GM18870 (cell line): ENCODE data around the gene HOXB7.

Experiments used
- ATAC-seq: cut with Tn5 transposase; IDR thresholded peaks from one replicate; pipeline ENCODE4 v1.9.1; 2021; ENCODE audit warnings: moderate library complexity; ENCODE audit not compliant: unreplicated experiment

The HOXB7 gene

DNA sequence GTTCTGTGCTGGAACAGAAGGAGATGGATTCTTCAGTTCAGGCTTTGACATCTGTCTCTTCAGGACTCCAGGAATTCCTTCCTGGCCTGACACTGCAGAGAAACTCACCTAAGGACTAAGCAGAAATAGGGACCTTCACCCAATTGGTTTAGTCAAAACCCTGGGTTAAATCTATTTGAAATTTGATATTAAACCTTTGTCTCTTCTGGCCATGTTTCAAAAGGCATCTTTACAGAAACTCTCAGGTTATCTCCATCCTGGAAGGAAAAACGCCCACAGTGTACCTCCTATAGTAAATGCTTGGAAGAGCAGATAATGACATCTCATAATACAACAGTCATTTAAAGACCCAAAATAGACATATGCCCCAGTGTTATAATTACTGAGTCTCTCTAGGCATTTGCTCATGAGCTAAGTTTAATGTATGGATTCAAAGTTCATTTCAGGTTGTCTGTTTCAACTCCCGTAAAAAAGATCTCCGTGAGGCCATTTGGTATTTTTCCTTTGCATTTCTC, 27.1 kb downstream of the HOXB7 start:
- ATAC-seq: no peak

DNA sequence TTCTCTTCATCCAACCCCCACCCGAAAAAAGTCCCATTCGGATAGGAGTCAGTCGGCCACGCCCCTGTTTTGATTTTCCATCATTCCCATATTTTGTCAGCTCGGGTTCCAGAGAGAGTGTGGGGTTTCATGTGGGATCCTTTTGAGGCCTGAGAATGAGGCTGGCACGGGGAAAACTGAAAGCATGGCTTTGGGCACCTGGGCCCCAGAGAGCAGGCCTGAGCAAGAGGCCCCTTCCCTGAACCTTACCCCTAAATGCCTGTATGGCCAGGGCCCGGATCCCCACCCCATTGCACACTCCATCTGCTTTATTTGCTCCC, 28.1 kb downstream of the HOXB7 start:
- no peak for ATAC-seq

DNA sequence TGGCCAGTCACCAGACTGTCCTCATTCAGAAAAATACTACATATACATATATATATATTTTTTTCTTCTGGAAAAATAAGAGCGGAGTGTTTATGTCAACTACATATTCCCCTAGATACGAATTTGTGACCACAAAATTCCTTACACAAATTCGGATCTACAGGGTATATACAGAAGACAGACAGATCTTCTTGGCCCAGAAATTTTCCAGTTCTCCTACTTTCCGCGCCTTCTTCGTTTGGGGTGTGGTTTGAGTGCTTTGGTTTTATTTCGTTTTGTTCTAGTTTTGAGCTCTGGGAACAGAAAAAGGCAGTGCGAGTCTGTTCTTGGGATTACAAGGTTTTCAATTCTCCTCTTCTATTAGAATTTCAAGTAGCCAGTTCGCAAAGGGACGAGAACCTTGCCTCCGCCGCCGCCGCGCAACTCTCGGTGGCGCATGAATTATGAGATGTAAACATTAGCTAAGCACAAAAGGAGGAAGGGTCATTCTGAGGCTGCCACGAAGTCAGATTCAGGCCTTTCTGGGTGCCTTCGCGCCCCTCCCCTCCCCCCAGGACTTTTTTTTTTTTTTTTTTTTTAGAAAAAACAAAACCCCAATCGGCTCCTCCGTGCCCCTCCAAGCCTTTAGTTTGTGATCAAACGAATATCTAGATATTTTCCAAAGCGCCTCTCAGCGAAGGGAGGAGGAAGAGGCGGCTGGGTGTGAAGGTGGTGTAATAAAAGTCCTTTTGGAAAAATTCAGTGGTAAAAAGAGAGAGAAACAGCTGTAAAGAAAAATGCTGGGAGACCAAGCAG, 30.9 kb downstream of the HOXB7 start:
- no peak for ATAC-seq

DNA sequence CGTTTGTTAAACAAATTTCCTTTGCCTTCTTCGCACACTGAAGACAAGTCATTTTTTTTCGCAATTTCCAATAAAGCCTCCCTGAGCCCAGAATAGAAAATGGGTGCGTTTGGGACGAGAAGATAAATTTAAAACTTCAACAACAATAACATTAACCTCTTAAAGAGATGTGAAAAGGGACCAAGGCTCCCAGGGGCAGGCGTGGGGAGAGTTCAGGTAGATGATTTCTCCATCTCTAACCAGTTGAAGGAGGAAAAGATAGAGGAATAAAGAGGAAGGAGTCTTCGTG, 31.4 kb downstream of the HOXB7 start:
- ATAC-seq: no peak

DNA sequence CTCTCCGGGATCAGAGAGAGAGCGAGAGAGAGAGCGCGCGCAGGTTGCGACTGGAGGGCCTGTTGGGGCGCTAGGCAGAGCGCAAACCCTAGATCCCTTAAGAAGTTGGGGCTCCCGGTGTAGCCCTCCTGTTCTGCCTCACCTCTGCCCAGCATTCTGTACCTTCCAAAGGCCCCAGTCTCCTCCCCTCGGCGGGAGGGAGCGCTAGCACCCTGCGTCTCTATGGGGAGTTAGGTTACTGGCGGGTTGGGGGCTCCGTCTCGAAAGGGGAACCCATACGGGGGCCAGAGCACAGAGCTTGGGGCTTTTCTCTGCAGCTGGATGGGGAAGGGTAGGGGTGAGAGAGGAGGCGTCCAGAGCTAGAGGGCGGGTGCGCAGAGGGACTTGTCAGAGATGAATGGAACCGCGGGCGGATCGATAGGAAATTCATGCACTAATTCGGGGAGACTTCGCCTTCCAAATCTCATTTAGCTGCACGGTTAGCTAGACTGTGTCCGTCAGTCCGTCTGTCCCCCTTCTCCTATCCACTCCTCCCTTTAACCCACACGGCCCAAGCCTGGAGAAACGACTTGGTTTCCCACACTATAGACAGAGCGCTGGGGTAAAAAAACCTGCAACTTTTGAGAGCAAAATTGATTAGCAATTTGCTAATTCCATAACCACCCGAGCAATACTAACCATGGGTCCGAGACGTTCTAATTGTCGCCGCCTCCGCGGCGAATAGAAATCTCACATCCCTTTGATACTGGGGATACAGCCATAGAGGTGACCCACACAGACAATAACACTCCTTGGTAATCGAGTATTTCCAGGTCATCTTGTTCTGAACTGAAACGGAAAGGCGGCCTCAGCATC, 32.0 kb downstream of the HOXB7 start:
- ATAC-seq: no peak

DNA sequence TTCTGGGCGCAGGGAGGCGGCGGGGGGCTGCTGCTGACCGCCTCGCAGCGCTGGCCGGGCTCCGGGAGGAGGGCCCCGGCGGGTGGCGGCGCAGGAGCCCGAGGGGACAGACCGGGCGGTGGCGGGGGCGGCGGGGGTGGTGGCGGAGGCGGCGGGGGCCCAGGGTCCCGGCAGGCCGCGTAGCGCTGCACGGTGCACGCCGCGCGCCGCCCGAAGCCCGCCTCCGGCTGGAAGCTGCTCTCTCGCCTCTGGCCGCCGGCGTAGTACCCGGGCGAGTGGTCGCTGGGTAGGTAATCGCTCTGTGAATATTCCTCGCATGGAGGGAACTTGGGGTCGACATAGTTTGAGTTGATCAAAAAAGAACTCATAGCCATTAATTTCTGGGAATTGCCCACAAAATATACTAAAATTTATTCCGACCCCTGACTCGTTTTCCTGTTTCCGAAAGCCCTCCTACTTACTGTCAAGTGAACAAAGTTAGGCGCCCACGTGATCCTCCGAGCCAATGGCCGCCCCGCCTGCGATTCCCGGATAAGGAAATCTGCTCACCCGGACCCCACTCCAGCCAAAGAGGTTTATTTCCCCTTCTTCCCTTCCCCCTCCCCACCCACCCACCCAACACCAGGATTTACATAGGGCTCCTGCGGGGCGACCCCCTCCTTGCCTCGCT, 32.7 kb downstream of the HOXB7 start, which contains the start of gene HOXB4:
TSS of gene HOXB4 (minus strand) at position 405 of the 670 bp plus-strand sequence. CDS start at position 374, 31 bp downstream.
- ATAC-seq: no peak

DNA sequence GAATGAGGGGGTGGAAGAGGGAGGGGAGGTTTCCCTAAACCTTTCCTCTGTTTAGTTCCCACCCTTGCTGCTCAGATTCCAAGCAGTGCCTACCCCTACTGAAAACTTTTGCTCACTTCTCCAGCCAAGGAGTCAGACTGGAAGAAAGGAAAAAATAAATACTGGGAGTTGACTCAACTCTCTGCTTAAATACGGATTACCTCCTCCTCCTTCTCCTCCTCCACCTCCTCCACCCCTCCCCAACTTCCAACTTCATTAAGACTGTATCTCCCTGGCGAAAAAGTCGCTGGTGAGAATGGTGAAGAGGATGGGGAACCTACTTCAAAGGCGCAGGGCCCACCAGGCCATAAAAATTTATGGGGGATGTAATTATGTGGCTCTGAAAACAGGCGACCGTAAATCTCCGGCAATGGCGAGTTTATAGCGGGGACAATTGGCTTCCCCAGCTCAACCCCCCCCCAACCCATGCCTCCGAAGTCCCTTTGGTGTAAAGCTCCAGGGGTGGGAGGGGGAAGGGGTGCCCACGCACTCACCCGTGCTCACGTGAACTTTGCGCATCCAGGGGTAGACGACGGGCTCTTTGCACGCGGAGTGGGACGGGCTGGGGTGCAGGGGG, 33.4 kb downstream of the HOXB7 start:
- no peak for ATAC-seq

DNA sequence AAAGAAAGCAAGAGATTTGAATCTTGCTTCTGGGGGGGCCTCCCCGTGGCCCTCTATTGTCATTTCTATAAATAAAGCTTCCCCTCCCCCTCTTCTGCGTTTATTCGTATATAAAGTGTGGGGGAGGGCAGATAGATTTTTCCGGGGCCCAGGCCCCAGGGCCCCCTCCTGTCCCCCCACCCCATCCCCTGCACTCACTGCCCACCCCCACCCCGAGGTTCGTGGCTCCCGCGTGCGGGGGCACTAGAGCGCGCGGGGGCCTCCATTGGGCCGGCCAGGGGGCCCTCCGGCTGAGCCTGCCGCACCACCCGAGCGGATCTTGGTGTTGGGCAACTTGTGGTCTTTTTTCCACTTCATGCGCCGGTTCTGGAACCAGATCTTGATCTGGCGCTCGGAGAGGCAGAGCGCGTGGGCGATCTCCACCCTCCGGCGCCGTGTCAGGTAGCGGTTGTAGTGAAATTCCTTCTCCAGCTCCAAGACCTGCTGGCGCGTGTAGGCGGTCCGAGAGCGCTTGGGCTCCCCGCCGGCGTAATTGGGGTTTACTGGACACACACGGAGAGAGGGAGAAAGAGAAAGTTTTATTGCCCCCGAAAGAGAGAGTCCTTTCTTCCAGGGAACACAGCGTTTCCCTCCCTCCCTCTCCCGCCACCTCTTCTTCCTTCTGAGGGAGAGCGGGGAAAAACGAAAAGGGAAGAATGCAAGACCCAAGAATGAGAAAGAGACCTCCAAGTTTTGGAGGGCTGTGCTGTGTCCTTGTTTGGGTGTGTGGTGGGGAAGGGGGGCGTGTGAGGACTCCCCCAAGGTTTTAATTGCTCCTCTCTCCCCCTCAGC, 34.1 kb downstream of the HOXB7 start:
- ATAC-seq: no peak

DNA sequence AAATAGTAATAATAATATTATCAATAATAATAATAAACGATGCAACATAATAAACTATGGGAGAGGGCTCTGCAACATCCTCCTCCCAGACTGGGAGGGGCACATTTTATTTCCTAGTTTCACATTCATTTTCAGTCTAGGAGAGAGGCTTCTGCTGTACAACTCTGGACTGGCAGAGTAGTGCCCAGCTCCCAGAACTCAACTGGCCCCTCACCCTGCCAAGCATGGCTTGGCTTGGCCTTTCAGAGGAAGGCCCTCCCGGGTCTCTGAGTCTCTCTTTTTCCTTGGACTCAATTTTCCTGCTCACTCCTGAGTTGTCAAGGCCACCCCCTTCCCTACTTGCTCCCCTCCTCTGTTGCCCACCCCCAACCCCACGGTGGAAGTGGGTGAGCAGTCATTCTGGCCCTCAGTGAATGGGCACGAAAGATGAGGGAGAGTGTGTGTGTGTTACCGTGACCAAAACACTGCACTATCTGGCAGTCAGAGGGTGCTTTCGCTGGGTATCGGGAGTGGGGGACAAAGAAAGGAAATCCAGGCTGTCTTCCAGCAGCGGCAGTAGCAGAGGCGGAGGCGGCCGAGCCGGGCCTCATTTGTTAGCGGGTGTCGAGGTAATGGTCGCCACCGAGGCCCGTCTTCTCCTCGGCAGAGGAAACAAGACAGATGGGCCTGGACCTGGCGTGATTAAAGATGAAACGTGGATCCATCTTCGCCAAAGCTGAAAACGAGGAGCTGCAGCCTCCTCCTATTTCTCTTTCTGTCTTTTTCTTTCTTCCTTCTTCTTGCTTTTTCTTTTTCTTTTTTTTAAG, 34.9 kb downstream of the HOXB7 start:
- ATAC-seq: no peak

DNA sequence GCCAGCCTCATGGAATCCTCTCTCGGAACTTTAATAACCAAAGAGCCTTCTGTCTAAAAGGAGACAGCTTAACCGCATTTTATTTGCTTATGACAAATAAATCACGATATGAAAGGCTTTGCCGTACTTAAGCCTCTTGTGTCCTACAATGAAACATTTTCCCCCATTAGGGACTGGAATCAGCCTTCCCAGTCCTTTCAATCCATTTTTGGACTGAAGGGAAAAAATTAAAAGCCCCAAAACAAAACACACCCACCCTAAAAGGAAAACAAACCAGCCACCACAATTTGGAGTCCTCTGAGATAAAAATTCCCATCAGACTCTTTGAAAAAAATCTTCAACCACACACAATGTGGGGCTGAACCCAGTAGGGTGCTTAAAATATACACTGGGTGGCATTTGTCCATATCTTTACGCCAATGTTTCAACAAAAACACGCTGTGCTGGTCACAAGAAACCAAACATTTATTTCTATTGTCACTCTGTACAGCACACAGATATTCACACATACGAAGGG, 35.7 kb downstream of the HOXB7 start:
- no peak for ATAC-seq

DNA sequence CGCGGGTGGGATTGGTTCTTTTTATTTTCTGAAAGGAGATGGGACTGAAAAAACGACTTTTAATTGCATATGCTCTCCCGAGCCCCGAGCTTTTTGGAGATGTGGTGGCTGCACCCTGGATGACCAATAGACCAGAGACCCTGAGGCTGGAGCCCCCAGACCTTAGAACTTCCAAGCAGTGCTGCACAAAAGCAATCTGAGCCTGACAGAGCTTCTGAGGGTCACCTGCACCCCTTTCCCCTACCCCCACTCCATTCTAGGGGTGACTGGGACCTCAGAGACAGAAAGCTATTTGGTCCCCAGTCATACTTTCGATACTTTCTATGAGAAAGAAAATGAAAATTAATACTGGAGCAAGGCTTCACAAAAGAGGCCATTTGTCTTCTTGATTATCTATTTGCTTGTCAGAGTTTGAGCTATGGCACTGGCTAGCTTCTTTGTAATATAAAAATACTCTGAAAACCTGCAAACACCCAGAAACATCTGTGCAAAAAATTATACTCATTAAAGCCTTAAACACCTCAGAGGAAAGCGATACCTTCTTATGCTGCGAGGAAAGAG, 36.2 kb downstream of the HOXB7 start:
- no peak for ATAC-seq

DNA sequence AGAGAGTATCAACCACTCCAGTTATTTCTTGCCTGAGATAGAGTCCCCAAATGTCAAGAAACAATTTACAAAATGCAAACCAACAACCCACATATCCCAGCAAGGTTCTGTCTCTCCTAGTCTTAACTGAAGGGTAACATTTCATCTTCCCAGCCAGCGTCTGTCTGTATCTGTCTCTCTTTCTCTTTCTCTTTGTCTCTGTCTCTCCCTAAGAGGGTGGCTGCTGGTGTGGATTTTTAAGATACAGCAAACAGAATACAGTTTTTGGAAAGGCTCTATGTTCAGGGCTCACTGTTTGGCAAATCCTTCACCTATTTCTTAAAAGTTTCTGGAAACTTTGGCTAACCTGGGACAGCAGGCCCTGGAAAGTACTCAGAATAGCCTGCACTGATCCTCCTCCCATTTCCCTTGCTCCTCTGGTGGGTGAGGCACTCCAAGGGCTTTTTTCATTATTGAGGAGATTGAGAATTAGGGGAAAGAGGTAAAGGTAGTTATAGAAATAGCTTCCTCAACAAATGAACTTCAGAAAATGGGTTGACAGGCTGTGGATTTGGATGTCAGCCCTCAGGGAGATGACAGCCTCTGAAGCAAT, 38.9 kb downstream of the HOXB7 start:
- ATAC-seq: no peak

DNA sequence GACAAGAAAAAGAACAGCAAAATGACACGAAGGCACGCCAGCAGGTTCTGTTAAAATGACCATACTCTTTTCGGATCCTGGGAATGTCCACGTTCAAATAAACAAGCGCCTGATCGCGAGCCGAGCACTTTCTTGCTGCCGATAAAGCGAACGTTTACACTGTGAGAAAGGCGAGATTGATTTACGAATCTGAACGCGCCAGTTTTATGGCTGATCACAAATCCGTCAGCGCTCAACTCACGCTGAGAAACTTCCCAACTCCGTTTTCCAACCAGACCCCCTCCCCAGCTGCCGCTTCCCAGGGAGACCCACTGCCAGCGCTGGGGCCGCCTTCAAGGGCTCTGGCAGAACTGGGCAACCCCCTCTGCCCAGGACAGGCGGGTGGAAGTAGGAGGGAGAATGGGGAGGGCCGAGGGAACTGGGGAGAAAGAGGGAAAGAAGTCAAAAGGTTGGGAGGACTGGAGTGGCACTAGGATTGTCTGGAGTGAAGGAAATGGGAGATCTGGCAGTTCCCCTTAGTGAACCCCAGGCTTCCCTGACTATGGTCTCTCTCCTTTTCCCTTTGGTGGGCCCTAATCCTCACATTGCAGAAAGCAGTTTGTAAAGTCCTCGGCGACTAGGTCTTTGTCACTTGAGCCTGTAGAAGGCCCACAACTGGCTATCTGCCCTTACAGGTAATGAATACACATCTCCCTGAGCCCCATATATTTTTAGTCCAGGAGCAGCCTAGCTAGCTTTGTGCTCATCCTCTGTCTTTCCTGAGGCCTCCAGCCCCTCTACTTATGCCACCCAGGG, 39.6 kb downstream of the HOXB7 start:
- no peak for ATAC-seq

DNA sequence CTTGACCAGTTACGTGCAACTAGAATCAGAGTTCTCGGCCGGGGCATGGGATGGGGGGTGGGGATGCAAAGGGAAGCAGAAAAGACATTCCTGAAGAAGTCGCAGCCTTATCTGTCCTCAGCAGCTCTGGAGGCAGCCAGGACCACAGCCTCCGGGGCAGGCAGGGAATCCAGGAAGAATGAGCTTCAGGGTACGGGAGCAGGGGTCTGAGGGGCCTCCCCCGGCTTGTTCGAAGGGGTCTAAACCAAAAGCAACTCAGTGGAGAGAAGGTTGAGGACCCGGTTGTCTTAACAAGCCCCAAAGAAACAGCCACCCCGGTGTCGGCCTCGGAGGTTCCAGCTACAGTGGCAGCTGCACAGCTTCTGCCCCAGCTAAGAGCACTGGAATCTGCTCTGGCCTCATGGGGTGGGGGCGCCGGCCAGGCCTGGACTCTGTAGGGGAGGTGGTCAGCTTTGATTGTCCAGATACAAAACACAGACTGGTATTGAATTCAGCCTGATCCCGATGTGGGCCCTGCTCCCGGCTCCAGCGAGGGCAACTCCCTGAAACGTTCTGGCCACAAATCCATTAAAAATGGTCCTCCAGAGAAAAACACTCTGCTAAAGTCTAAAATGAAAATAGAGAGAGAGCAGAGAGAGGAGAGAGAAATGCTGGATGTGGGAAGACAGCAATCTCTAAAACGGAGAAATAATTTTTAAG, 40.3 kb downstream of the HOXB7 start:
- ATAC-seq: no peak

DNA sequence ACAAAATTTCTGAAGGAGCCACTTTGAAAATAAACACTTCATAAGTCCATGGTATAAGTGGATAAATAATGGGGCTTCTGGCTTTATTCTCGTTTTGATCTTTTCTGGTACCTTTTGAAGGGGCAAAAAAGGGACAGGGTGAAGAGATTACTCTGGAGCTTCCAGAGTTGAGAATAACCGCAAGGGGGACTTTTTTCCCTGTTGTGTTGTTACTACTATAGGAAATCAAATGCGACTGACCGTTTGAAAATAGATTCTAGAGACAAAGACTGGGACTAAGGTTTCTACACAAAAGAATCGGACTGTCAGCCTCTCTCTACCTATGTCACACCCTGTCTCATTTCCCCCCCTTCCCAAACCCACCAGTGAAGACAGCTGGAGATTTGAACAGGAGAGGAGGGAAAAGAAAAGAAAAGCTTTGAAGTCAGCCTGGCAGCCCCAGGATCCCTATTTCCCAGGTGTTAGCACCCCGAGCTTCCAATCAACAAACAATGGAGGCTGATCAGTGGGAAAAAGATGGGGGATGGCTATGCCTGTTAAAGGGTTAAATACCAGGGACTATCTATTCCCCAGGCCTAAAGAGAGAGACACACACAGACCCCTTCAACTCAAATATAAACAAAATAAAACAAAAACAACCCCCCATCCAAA, 41.0 kb downstream of the HOXB7 start:
- no peak for ATAC-seq

DNA sequence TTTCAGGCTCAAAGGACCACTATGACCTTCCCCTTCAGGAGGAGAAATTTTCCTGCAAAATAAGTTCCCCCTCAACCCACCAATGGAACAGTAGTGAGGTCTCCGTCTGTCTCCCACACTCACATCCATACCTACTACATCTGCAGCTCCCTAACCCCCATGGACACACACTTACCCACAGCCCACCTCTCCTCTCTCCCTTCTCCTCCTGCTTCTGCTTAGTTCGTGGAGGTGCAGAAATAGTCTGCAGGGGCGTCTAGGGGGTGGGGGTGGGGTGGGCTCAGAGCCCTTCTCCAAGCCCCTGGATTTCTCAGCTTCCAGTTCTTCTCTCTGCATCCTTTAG, 41.6 kb downstream of the HOXB7 start:
- no peak for ATAC-seq
